HuH-7.5 (cell line): ENCODE data around the gene CCDC102A.
A peak's percentile ranks its signal among the peaks of the same experiment; 100 is the strongest.

Source experiments
- DNase-seq: peaks from one replicate; pipeline ENCODE4 v3.0.0; 2011; ENCODE audit warnings: low spot score

Gene CCDC102A

GRCh38 chr16:57537194-57537505 lies 779 bp upstream of the CCDC102A start:
- no peak for DNase-seq

- DNase-seq: peak; percentile 98
Observed at GRCh38 chr16:57535680-57536305, 578 bp downstream of the CCDC102A start.

- no peak for DNase-seq
Observed at GRCh38 chr16:57534881-57535658, 1.3 kb downstream of the CCDC102A start.

GRCh38 chr16:57534337-57534880 lies 2.0 kb downstream of the CCDC102A start:
- no peak for DNase-seq

- DNase-seq: no peak
Observed at GRCh38 chr16:57533431-57534336, 2.7 kb downstream of the CCDC102A start.

GRCh38 chr16:57532266-57532625 lies 4.1 kb downstream of the CCDC102A start:
- DNase-seq: no peak

- no peak for DNase-seq
Observed at GRCh38 chr16:57531635-57532265, 4.6 kb downstream of the CCDC102A start.

GRCh38 chr16:57531253-57531575 lies 5.2 kb downstream of the CCDC102A start:
- no peak for DNase-seq

GRCh38 chr16:57530522-57531252 lies 5.7 kb downstream of the CCDC102A start:
- no peak for DNase-seq

- no peak for DNase-seq
Observed at GRCh38 chr16:57530104-57530521, 6.3 kb downstream of the CCDC102A start.

- DNase-seq: no peak
Observed at GRCh38 chr16:57529391-57530103, 6.8 kb downstream of the CCDC102A start.

GRCh38 chr16:57528499-57529390 lies 7.6 kb downstream of the CCDC102A start:
- peak; percentile 66 for DNase-seq

- DNase-seq: no peak
Observed at GRCh38 chr16:57527610-57528360, 8.6 kb downstream of the CCDC102A start.

- DNase-seq: no peak
Observed at GRCh38 chr16:57527027-57527426, 9.3 kb downstream of the CCDC102A start.

- no peak for DNase-seq
Observed at GRCh38 chr16:57526498-57526897, 9.9 kb downstream of the CCDC102A start.

- DNase-seq: no peak
Observed at GRCh38 chr16:57525761-57526160, 10.6 kb downstream of the CCDC102A start.

- no peak for DNase-seq
Observed at GRCh38 chr16:57522960-57523359, 13.4 kb downstream of the CCDC102A start.

GRCh38 chr16:57519796-57520360 lies 16.5 kb downstream of the CCDC102A start:
- DNase-seq: peak; percentile 92

- no peak for DNase-seq
Observed at GRCh38 chr16:57518922-57519321, 17.4 kb downstream of the CCDC102A start.
